ENCODE data around the gene CTDSPL2. TPM values are rescaled to one million over a fixed set of nuclear protein-coding genes. Genes with fewer than 3 reads are reported as not detected.

Gene CTDSPL2
- total and polyA plus RNA-seq, 2 of the 4 experiments (the other 2 are of a cell fraction), result 17.3 to 47.3 TPM

DNA sequence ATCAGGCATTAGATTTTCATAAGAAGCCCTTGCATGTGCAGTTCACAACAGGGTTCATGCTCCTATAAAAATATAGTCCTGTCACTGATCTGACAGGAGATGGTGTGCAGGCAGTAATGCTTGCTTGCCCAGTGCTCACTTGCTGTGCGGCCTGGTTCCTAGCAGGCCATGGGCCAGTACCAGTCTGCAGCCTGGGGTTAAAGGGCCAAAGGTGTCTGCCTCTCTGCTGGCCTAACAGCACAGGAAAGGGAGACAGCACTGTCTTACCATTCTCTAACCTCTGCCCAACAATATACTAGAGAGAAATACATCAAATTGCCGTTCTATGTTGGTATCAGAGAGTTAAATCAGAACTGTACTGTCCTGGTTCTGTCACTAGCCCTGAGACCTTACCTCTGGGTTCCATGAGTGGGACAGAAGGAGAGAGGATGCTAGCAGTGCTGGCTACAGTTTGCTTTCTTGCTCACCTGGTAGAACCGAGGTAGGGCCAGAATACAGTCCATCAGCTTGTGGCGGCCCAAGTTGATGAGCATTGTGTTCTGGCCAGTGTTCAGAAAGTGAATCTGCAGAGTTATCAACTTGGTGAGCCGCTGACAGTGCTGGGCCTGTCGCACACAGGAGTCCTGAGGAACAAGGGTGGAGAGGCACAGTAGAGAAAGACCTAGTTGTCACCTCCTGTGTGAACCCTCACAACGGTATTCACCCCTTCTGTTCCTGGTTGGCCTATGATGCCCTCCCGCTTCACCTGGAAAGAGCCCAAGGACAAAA is 138.1 kb downstream of the CTDSPL2 start:
- Histone ChIP-seq H3K23ac (ENCODE audit: low read depth, low read length) (no peak overlapping the region), H2AK5ac (ENCODE audit: low read depth, low read length) (no peak overlapping the region), H3K36me3 (ENCODE audit: control insufficient read depth, insufficient read depth, low read length) (peaks cover 62% of the 10 kb centered on the region), H3K27ac (ENCODE audit: insufficient read depth, low read length) (no peak overlapping the region), H2AFZ (replicated peaks; ENCODE audit: low read length, poor library complexity) (no peak overlapping the region), H2AK9ac (replicated peaks; ENCODE audit: low read depth, low read length, poor library complexity) (no peak overlapping the region), H4K91ac (ENCODE audit: insufficient read depth, low read depth, low read length) (no peak overlapping the region), H2BK5ac (ENCODE audit: low read depth, low read length, poor library complexity, severe bottlenecking) (no peak overlapping the region), H3K4ac (ENCODE audit: low read depth, low read length) (no peak overlapping the region), H2BK20ac (ENCODE audit: low read depth, low read length) (no peak overlapping the region), H3K14ac (replicated peaks; ENCODE audit: low read depth, low read length) (no peak overlapping the region), H3K9me3 (ENCODE audit: control insufficient read depth, insufficient read depth, low read length) (peaks cover 7% of the 10 kb centered on the region), H3K79me1 (ENCODE audit: low read depth in 1 of 2, low read length in 2 of 2) (peaks cover 0 to 12% of the 10 kb centered on the region in 2 experiments; a peak in 1 of 4 replicates), H3K56ac (ENCODE audit: extremely low read depth, insufficient read depth, low read length) (no peak overlapping the region), H3K18ac (ENCODE audit: low read depth, low read length) (no peak overlapping the region), H3K4me1 (ENCODE audit: control insufficient read depth, insufficient read depth, low read length) (peaks cover 3% of the 10 kb centered on the region), H2BK120ac (ENCODE audit: low read depth, low read length) (no peak overlapping the region), H3K27me3 (ENCODE audit: control insufficient read depth, insufficient read depth, low read length) (no peaks in the 10 kb centered on the region), H3K4me3 (ENCODE audit: insufficient read depth, low read depth, low read length) (no peak overlapping the region), H4K20me1 (ENCODE audit: insufficient read depth, low read length) (peaks cover 10% of the 10 kb centered on the region), H4K8ac (ENCODE audit: low read depth in 2 of 2, low read length in 2 of 2) (no peak overlapping the region), H2BK15ac (ENCODE audit: low read depth, low read length) (no peak overlapping the region), H3K9ac (ENCODE audit: low read depth, low read length) (no peak overlapping the region), H3K9me1 (ENCODE audit: insufficient read depth, low read length) (peaks cover 11% of the 10 kb centered on the region; the same call in 1 of the 2 replicates), H4K5ac (ENCODE audit: low read depth, low read length) (no peak overlapping the region), H3K4me2 (ENCODE audit: low read depth, low read length) (no peak overlapping the region)
- TF ChIP-seq, protein P1, sequence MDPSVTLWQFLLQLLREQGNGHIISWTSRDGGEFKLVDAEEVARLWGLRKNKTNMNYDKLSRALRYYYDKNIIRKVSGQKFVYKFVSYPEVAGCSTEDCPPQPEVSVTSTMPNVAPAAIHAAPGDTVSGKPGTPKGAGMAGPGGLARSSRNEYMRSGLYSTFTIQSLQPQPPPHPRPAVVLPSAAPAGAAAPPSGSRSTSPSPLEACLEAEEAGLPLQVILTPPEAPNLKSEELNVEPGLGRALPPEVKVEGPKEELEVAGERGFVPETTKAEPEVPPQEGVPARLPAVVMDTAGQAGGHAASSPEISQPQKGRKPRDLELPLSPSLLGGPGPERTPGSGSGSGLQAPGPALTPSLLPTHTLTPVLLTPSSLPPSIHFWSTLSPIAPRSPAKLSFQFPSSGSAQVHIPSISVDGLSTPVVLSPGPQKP (IDR thresholded peaks at IDR 0.05; ENCODE audit: borderline replicate concordance, low read depth, low read length), result no peak
- no peak for TF ChIP-seq MXI1 (IDR thresholded peaks at IDR 0.05; ENCODE audit: borderline replicate concordance, low read depth, low read length)
- TF ChIP-seq, protein P2, sequence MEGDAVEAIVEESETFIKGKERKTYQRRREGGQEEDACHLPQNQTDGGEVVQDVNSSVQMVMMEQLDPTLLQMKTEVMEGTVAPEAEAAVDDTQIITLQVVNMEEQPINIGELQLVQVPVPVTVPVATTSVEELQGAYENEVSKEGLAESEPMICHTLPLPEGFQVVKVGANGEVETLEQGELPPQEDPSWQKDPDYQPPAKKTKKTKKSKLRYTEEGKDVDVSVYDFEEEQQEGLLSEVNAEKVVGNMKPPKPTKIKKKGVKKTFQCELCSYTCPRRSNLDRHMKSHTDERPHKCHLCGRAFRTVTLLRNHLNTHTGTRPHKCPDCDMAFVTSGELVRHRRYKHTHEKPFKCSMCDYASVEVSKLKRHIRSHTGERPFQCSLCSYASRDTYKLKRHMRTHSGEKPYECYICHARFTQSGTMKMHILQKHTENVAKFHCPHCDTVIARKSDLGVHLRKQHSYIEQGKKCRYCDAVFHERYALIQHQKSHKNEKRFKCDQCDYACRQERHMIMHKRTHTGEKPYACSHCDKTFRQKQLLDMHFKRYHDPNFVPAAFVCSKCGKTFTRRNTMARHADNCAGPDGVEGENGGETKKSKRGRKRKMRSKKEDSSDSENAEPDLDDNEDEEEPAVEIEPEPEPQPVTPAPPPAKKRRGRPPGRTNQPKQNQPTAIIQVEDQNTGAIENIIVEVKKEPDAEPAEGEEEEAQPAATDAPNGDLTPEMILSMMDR (conservative IDR thresholded peaks at IDR 0.05; ENCODE audit: low read depth, low read length), result no peak
- TF ChIP-seq, protein P3, sequence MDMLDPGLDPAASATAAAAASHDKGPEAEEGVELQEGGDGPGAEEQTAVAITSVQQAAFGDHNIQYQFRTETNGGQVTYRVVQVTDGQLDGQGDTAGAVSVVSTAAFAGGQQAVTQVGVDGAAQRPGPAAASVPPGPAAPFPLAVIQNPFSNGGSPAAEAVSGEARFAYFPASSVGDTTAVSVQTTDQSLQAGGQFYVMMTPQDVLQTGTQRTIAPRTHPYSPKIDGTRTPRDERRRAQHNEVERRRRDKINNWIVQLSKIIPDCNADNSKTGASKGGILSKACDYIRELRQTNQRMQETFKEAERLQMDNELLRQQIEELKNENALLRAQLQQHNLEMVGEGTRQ (IDR thresholded peaks at IDR 0.05; ENCODE audit: low read depth, low read length), result no peak
- TF ChIP-seq SMC3 (IDR thresholded peaks at IDR 0.05; ENCODE audit: low read depth, low read length), result no peak
- no peak for TF ChIP-seq FOS (IDR thresholded peaks at IDR 0.05; ENCODE audit: low read depth, low read length)
- TF ChIP-seq CHD1 (IDR thresholded peaks at IDR 0.05; ENCODE audit: low read depth, low read length), result no peak
- ChIA-PET CTCF (no interaction called here), POLR2A (ENCODE audit: unreplicated experiment) (no interaction called here)
- WGBS, 2 experiments (ENCODE audit: extremely low coverage in 2 of 2, insufficient read length in 1 of 2), result 100% methylated on average over 2 of the region's 8 CpGs; no CpG with 5 or more reads in 1 of the 2 experiments
- DNase-seq, result no peak
- dilution Hi-C loops (cut with HindIII; ENCODE audit: low sequenced_read_pairs, unreplicated experiment) (no loop called here), in situ Hi-C loops (cut with MboI; ENCODE audit: low sequenced_read_pairs) (no loop called here), intact Hi-C loops (cut with micrococcal nuclease) (no loop called here)
- no peak for ATAC-seq (ENCODE audit: low read depth)
- BruUV-seq (replicated peaks), result no TSS peak

All from IMR-90 (cell line).